Ascending aorta (tissue), 2 donors: ENCODE data around the gene KIAA0040. TPM values are rescaled to one million over a fixed set of nuclear protein-coding genes. Genes with fewer than 3 reads are reported as not detected.

ENCODE experiments used
- DNase-seq, 2 donors: peaks; one replicate each; pipeline ENCODE4 v3.0.0-alpha.2; 2019; ENCODE audit warnings: low spot score in 2 of 2
- H3K27ac ChIP-seq, 2 donors: fragments of 200-600 bp; sonication (generic); one replicate each; pipeline ENCODE4 v1.5.1; 2016 to 2017; ENCODE audit warnings: mild to moderate bottlenecking in 1 of 2
- H3K27me3 ChIP-seq: fragments of 200-600 bp; sonication (generic); one replicate; pipeline ENCODE4 v1.5.1; 2017
- H3K36me3 ChIP-seq, 2 donors: fragments of 200-600 bp; sonication (generic); one replicate each; pipeline ENCODE4 v1.5.1; 2016
- H3K4me1 ChIP-seq, 2 donors: fragments of 200-600 bp; sonication (generic); one replicate each; pipeline ENCODE4 v1.5.1; 2016 to 2017; ENCODE audit warnings: mild to moderate bottlenecking in 1 of 2
- H3K4me3 ChIP-seq, 2 donors: fragments of 200-600 bp; sonication (generic); one replicate each; pipeline ENCODE4 v1.5.1; 2016 to 2017; ENCODE audit warnings: mild to moderate bottlenecking in 1 of 2
- H3K9me3 ChIP-seq, 2 donors: fragments of 200-600 bp; sonication (generic); one replicate each; pipeline ENCODE4 v1.5.1; 2016
- CTCF ChIP-seq, 3 experiments: fragments of 200-600 bp in 2 of 3; fragments of 450-650 bp in 1 of 3; sonication (generic) in 2 of 3; IDR thresholded peaks; one replicate each; pipeline ENCODE4 v1.5.1; 2016 to 2019; ENCODE audit warnings: antibody characterized with exemption in 3 of 3, mild to moderate bottlenecking in 1 of 3, moderate library complexity in 1 of 3
- intact Hi-C: fragments of 100-400 bp; cut with DNase I; formaldehyde crosslinking; loops from one replicate; pipeline ENCODE4 v1.15.1; 2023
- total RNA-seq: library from RNA; depleted of rRNA; stranded (reverse); fragments of >200 nt; gene quantifications from one replicate; pipeline ENCODE4 v1.1.0, GENCODE V29; 2016

The KIAA0040 gene
- total RNA-seq, 1 donor from 2014 or later, result 36.7 TPM

GRCh38 chr1:175164751-175165150 lies 27.8 kb downstream of the KIAA0040 start:
- intact Hi-C loops, result no loop called here
- no peak for DNase-seq
- H3K27ac ChIP-seq, result no peak overlapping the region
- H3K4me1 ChIP-seq, result no peaks in the 10 kb centered on the region
- TF ChIP-seq CTCF (IDR thresholded peaks at IDR 0.05), result no peak
- H3K27me3 ChIP-seq, result no peaks in the 10 kb centered on the region
- H3K9me3 ChIP-seq, result no peaks in the 10 kb centered on the region
- no peak overlapping the region for H3K4me3 ChIP-seq
- H3K36me3 ChIP-seq, result peaks cover 12 to 44% of the 10 kb centered on the region in 2 donors

- no peaks in the 10 kb centered on the region for H3K27me3 ChIP-seq
- intact Hi-C loops, result no loop called here
- peaks cover 11 to 44% of the 10 kb centered on the region in 2 donors for H3K36me3 ChIP-seq
- no peak overlapping the region for H3K27ac ChIP-seq
- no peak for DNase-seq
- no peak overlapping the region for H3K4me3 ChIP-seq
- no peaks in the 10 kb centered on the region for H3K4me1 ChIP-seq
- no peak for TF ChIP-seq CTCF (IDR thresholded peaks at IDR 0.05)
- H3K9me3 ChIP-seq, result no peaks in the 10 kb centered on the region
These were observed 28.9 kb downstream of the KIAA0040 start for GRCh38 chr1:175163702-175164101.

GRCh38 chr1:175162955-175163354 lies 29.6 kb downstream of the KIAA0040 start:
- no peaks in the 10 kb centered on the region for H3K4me1 ChIP-seq
- H3K9me3 ChIP-seq, result no peaks in the 10 kb centered on the region
- TF ChIP-seq CTCF (IDR thresholded peaks at IDR 0.05), result no peak
- no peaks in the 10 kb centered on the region for H3K27me3 ChIP-seq
- no peak overlapping the region for H3K27ac ChIP-seq
- no peak overlapping the region for H3K4me3 ChIP-seq
- H3K36me3 ChIP-seq, result peaks cover 9 to 44% of the 10 kb centered on the region in 2 donors
- no peak for DNase-seq
- intact Hi-C loops, result no loop called here

- Histone ChIP-seq H3K4me1 (no peaks in the 10 kb centered on the region), H3K27me3 (no peaks in the 10 kb centered on the region), H3K9me3 (no peaks in the 10 kb centered on the region), H3K36me3 (peaks cover 0 to 13% of the 10 kb centered on the region in 2 donors), H3K4me3 (no peak overlapping the region), H3K27ac (no peak overlapping the region)
- DNase-seq, result no peak
- intact Hi-C loops, result loop anchor here (5.0 to 10.0 kb wide), 2 partner anchors 64 to 1687 kb away; no protein-coding TSS in a partner anchor
- TF ChIP-seq CTCF (IDR thresholded peaks at IDR 0.05), result no peak
These were observed 34.4 kb downstream of the KIAA0040 start for GRCh38 chr1:175158170-175158591.

GRCh38 chr1:175157200-175157599 lies 35.4 kb downstream of the KIAA0040 start:
- H3K9me3 ChIP-seq, result no peaks in the 10 kb centered on the region
- TF ChIP-seq CTCF (IDR thresholded peaks at IDR 0.05), result no peak
- H3K36me3 ChIP-seq, result peaks cover 0 to 10% of the 10 kb centered on the region in 2 donors
- H3K4me3 ChIP-seq, result no peak overlapping the region
- no peak for DNase-seq
- no peak overlapping the region for H3K27ac ChIP-seq
- H3K27me3 ChIP-seq, result no peaks in the 10 kb centered on the region
- intact Hi-C loops, result loop anchor here (5.0 to 10.0 kb wide), 2 partner anchors 65 to 1688 kb away; no protein-coding TSS in a partner anchor
- H3K4me1 ChIP-seq, result no peaks in the 10 kb centered on the region

- no peak for DNase-seq
- Histone ChIP-seq H3K9me3 (no peaks in the 10 kb centered on the region), H3K27me3 (no peaks in the 10 kb centered on the region), H3K36me3 (peaks cover 0 to 8% of the 10 kb centered on the region in 2 donors), H3K27ac (no peak overlapping the region), H3K4me1 (no peaks in the 10 kb centered on the region), H3K4me3 (no peak overlapping the region)
- intact Hi-C loops, result loop anchor here (5.0 to 10.0 kb wide), 2 partner anchors 66 to 1689 kb away; no protein-coding TSS in a partner anchor
- TF ChIP-seq CTCF (IDR thresholded peaks at IDR 0.05), result no peak
These were observed 36.6 kb downstream of the KIAA0040 start for GRCh38 chr1:175155936-175156335.
